Fibroblast of villous mesenchyme (primary cell): ENCODE data around the gene FAM43A. TPM values are rescaled to one million over a fixed set of nuclear protein-coding genes. Genes with fewer than 3 reads are reported as not detected.

ENCODE experiments used
- DNase-seq: peaks from one replicate; pipeline ENCODE4 v3.0.0-alpha.2; 2010; ENCODE audit warnings: low read depth
- H3K4me3 ChIP-seq: 2 replicates; pipeline ENCODE4 v1.5.1; 2011; ENCODE audit warnings: low read depth, mild to moderate bottlenecking, low read length
- total RNA-seq: library from RNA; depleted of rRNA; stranded (reverse); fragments of >200 nt; gene quantifications from 2 replicates; pipeline ENCODE4 v1.2.3, GENCODE V29; 2012
- TF ChIP-seq, protein P1 (sequence below): IDR thresholded peaks from 2 replicates; pipeline ENCODE4 v1.5.1; 2012; ENCODE audit warnings: low read depth, mild to moderate bottlenecking, low read length; ENCODE audit not compliant: insufficient read depth

The FAM43A gene
- total RNA-seq, 1 donor = 22.0 TPM

- TF ChIP-seq, protein P1, sequence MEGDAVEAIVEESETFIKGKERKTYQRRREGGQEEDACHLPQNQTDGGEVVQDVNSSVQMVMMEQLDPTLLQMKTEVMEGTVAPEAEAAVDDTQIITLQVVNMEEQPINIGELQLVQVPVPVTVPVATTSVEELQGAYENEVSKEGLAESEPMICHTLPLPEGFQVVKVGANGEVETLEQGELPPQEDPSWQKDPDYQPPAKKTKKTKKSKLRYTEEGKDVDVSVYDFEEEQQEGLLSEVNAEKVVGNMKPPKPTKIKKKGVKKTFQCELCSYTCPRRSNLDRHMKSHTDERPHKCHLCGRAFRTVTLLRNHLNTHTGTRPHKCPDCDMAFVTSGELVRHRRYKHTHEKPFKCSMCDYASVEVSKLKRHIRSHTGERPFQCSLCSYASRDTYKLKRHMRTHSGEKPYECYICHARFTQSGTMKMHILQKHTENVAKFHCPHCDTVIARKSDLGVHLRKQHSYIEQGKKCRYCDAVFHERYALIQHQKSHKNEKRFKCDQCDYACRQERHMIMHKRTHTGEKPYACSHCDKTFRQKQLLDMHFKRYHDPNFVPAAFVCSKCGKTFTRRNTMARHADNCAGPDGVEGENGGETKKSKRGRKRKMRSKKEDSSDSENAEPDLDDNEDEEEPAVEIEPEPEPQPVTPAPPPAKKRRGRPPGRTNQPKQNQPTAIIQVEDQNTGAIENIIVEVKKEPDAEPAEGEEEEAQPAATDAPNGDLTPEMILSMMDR = no peak
- no peak for DNase-seq
- no peak overlapping the region for H3K4me3 ChIP-seq
Measured at GRCh38 chr3:194705227-194705626, 19.5 kb downstream of the FAM43A start.

GRCh38 chr3:194705761-194706160 is 20.1 kb downstream of the FAM43A start:
- TF ChIP-seq, protein P1 = no peak
- no peak for DNase-seq
- no peak overlapping the region for H3K4me3 ChIP-seq

GRCh38 chr3:194707147-194707540 is 21.5 kb downstream of the FAM43A start:
- H3K4me3 ChIP-seq = no peak overlapping the region
- TF ChIP-seq, protein P1 = no peak
- no peak for DNase-seq

GRCh38 chr3:194711286-194711685 is 25.6 kb downstream of the FAM43A start:
- TF ChIP-seq, protein P1 = no peak
- H3K4me3 ChIP-seq = no peak overlapping the region
- no peak for DNase-seq

DNA sequence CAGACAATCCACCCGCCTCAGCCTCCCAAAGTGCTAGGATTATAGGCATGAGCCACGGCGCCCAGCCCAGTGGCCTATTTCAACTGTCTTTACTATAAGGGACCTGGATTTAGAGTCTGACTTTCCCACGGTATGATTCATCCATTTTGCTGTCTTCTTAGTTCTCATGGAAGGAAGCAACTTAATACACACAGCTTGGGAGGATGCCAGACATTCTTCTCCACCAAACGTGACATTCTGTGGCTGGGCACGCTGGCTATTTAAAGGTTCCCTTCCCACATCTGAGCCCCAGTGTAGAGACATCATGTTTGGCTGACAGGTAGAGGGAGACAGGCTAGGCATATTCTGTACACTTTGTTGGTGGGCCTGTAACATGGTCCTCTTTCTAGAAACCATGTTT is 26.2 kb downstream of the FAM43A start:
- H3K4me3 ChIP-seq = no peak overlapping the region
- TF ChIP-seq, protein P1 = no peak
- DNase-seq = peak; percentile 93

- DNase-seq = no peak
- TF ChIP-seq, protein P1 = no peak
- no peak overlapping the region for H3K4me3 ChIP-seq
Measured at GRCh38 chr3:194713299-194714136, 27.8 kb downstream of the FAM43A start.

GRCh38 chr3:194714137-194714455 is 28.4 kb downstream of the FAM43A start:
- no peak overlapping the region for H3K4me3 ChIP-seq
- TF ChIP-seq, protein P1 = no peak
- no peak for DNase-seq
